ENCODE measurements around the gene L1CAM. TPM values are rescaled to one million over a fixed set of nuclear protein-coding genes. Genes with fewer than 3 reads are reported as not detected.

Gene L1CAM
- total and polyA plus RNA-seq, 4 donors, result 0.28 to 0.59 (median 0.39) TPM; not detected in 1

- no peaks in the 10 kb centered on the region for H3K36me3 ChIP-seq (ENCODE audit: control insufficient read depth in 4 of 4, insufficient read depth in 3 of 4, low read depth in 1 of 4, low read length in 3 of 4)
- H3K4me1 ChIP-seq (ENCODE audit: control insufficient read depth in 4 of 4, insufficient read depth in 4 of 4, low read length in 3 of 4), result no peaks in the 10 kb centered on the region
- 24% methylated on average over 3 of the region's 3 CpGs for WGBS
- H3K27me3 ChIP-seq (ENCODE audit: control insufficient read depth in 4 of 4, insufficient read depth in 4 of 4, low read length in 3 of 4), result peaks cover 0 to 12% (median 0%) of the 10 kb centered on the region in 4 donors
- H3K9ac ChIP-seq (ENCODE audit: low read depth in 1 of 2, low read length in 2 of 2), result no peak overlapping the region
- no peak overlapping the region for H3K4me3 ChIP-seq (ENCODE audit: low read depth in 1 of 3, low read length in 3 of 3)
- no peak for TF ChIP-seq REST (IDR thresholded peaks at IDR 0.05)
- no peak for TF ChIP-seq NR2F2 (IDR thresholded peaks at IDR 0.05)
- no peak for TF ChIP-seq RXRA (IDR thresholded peaks at IDR 0.05)
- no peaks in the 10 kb centered on the region for H3K9me3 ChIP-seq (ENCODE audit: control insufficient read depth in 4 of 4, low read length in 3 of 4)
- DNase-seq (ENCODE audit: low spot score), result no peak
- no peak overlapping the region for H3K27ac ChIP-seq (ENCODE audit: low read depth in 1 of 2, low read length in 2 of 2)
Observed at GRCh38 chrX:153845842-153846241, 40.1 kb downstream of the L1CAM start.

- no peak for DNase-seq (ENCODE audit: low spot score)
- Histone ChIP-seq H3K9ac (ENCODE audit: low read depth in 1 of 2, low read length in 2 of 2) (no peak overlapping the region), H3K4me3 (ENCODE audit: low read depth in 1 of 3, low read length in 3 of 3) (no peak overlapping the region), H3K27me3 (ENCODE audit: control insufficient read depth in 4 of 4, insufficient read depth in 4 of 4, low read length in 3 of 4) (peaks cover 0 to 12% (median 0%) of the 10 kb centered on the region in 4 donors), H3K36me3 (ENCODE audit: control insufficient read depth in 4 of 4, insufficient read depth in 3 of 4, low read depth in 1 of 4, low read length in 3 of 4) (no peaks in the 10 kb centered on the region), H3K27ac (ENCODE audit: low read depth in 1 of 2, low read length in 2 of 2) (no peak overlapping the region), H3K4me1 (ENCODE audit: control insufficient read depth in 4 of 4, insufficient read depth in 4 of 4, low read length in 3 of 4) (no peaks in the 10 kb centered on the region), H3K9me3 (ENCODE audit: control insufficient read depth in 4 of 4, low read length in 3 of 4) (no peaks in the 10 kb centered on the region)
- WGBS, result 35% methylated on average over 6 of the region's 6 CpGs
- TF ChIP-seq ATF3 (IDR thresholded peaks at IDR 0.05) (no peak), HNF4G (IDR thresholded peaks at IDR 0.05) (no peak), HNF4A (conservative IDR thresholded peaks at IDR 0.05) (no peak), SP1 (IDR thresholded peaks at IDR 0.05) (no peak), RAD21 (IDR thresholded peaks at IDR 0.05) (no peak), NR2F2 (IDR thresholded peaks at IDR 0.05) (no peak), GABPA (IDR thresholded peaks at IDR 0.05 in 1 of 2, conservative IDR thresholded peaks at IDR 0.05 in 1 of 2) (no peak), ZBTB33 (IDR thresholded peaks at IDR 0.05) (no peak), CTCF (IDR thresholded peaks at IDR 0.05; ENCODE audit: low read depth, low read length, missing input control) (no peak)
Observed at GRCh38 chrX:153845195-153845594, 40.8 kb downstream of the L1CAM start.
